ENCODE results near the gene FAM9A. TPM values are rescaled to one million over a fixed set of nuclear protein-coding genes. Genes with fewer than 3 reads are reported as not detected.
"Not testable (repeated sequence)": the region's sequence is repeated elsewhere in the genome, so short reads cannot be mapped to it uniquely, and the experiment has no call there.

Gene FAM9A
- total RNA-seq, 3 donors from 2014 or later (not counting 1 experiment from before 2014, with no cell fraction given), result not detected

DNA sequence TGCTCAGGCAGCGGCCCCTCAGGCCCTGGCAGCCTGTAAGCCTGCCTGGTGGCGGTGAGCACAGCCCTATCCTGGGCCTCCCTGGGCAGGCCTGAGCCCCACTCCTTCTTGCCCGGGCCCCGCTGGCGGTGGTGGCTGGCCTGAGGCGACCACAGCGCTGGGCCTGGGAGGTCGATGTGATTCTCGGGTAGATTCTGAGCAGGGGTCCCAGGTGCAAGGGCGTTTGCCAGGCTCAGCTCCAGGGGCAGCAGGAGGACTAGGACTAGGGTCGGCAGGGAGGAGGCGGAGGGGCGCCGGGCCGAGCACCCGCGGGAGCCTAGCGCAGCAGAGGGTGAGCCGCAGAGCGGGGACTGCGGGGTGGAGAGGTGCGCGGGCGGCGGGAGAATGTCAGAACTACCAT, 17.0 kb downstream of the FAM9A start:
- TF ChIP-seq, protein P1, sequence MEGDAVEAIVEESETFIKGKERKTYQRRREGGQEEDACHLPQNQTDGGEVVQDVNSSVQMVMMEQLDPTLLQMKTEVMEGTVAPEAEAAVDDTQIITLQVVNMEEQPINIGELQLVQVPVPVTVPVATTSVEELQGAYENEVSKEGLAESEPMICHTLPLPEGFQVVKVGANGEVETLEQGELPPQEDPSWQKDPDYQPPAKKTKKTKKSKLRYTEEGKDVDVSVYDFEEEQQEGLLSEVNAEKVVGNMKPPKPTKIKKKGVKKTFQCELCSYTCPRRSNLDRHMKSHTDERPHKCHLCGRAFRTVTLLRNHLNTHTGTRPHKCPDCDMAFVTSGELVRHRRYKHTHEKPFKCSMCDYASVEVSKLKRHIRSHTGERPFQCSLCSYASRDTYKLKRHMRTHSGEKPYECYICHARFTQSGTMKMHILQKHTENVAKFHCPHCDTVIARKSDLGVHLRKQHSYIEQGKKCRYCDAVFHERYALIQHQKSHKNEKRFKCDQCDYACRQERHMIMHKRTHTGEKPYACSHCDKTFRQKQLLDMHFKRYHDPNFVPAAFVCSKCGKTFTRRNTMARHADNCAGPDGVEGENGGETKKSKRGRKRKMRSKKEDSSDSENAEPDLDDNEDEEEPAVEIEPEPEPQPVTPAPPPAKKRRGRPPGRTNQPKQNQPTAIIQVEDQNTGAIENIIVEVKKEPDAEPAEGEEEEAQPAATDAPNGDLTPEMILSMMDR (IDR thresholded peaks at IDR 0.05), result no peak
- no peaks in the 10 kb centered on the region for H3K27me3 ChIP-seq (ENCODE audit: control insufficient read depth, insufficient read depth, low read length)
- Mint-ChIP-seq H3K27me3 (ENCODE audit: low read depth in 2 of 2) (peaks cover 0 to 9% of the 10 kb centered on the region in 2 donors), H3K4me1 (peaks cover 4 to 14% of the 10 kb centered on the region in 2 donors), H3K36me3 (no peaks in the 10 kb centered on the region), H3K27ac (no peak overlapping the region), H3K4me3 (no peak overlapping the region), H3K9me3 (no peaks in the 10 kb centered on the region)
- intact Hi-C loops (cut with micrococcal nuclease), result no loop called here
- H3K36me3 ChIP-seq (ENCODE audit: control insufficient read depth, insufficient read depth, low read length), result no peaks in the 10 kb centered on the region
- ATAC-seq (no peak), DNase-seq (no peak)
- 91% methylated on average over 23 of the region's 25 CpGs for WGBS (ENCODE audit: insufficient coverage)
- H3K4me1 ChIP-seq (ENCODE audit: control insufficient read depth, insufficient read depth, low read length), result no peaks in the 10 kb centered on the region
- H3K27ac ChIP-seq (ENCODE audit: low read length), result no peak overlapping the region
- H3K9me3 ChIP-seq (ENCODE audit: control insufficient read depth, insufficient read depth, low read length), result no peaks in the 10 kb centered on the region
- H3K4me3 ChIP-seq (ENCODE audit: low read length), result no peak overlapping the region

DNA sequence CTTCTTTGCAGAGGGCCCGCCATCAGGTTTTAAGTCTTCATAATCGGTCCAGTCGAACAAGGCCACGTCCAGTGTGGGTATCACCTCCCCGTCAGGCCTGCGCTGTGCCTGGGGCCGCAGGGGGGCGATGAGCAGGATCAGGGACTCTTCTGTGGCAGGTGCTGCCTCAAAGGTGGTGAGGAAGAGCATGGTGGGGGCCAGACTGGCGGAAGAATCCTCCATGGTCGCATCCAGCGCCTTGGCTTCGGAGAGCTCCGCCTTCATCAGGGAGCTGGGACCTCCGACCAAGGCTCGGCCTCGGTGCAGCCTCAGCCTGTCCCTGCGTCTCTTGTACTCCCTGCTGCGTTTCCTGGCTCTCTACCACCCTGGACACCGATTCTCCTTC, 17.5 kb downstream of the FAM9A start:
- H3K4me3 Mint-ChIP-seq, result no peak overlapping the region
- intact Hi-C loops (cut with micrococcal nuclease), result no loop called here
- Histone ChIP-seq H3K27ac (ENCODE audit: low read length) (no peak overlapping the region), H3K4me3 (ENCODE audit: low read length) (no peak overlapping the region), H3K27me3 (ENCODE audit: control insufficient read depth, insufficient read depth, low read length) (no peaks in the 10 kb centered on the region), H3K9me3 (ENCODE audit: control insufficient read depth, insufficient read depth, low read length) (no peaks in the 10 kb centered on the region), H3K4me1 (ENCODE audit: control insufficient read depth, insufficient read depth, low read length) (no peaks in the 10 kb centered on the region), H3K36me3 (ENCODE audit: control insufficient read depth, insufficient read depth, low read length) (no peaks in the 10 kb centered on the region)
- 93% methylated on average over 19 of the region's 19 CpGs for WGBS (ENCODE audit: insufficient coverage)
- no peaks in the 10 kb centered on the region for H3K36me3 Mint-ChIP-seq
- ATAC-seq, result no peak
- no peak for DNase-seq
- TF ChIP-seq, protein P1 (IDR thresholded peaks at IDR 0.05), result no peak
- H3K9me3 Mint-ChIP-seq, result no peaks in the 10 kb centered on the region
- no peak overlapping the region for H3K27ac Mint-ChIP-seq
- H3K4me1 Mint-ChIP-seq, result peaks cover 5 to 15% of the 10 kb centered on the region in 2 donors
- H3K27me3 Mint-ChIP-seq (ENCODE audit: low read depth in 2 of 2), result peaks cover 0 to 4% of the 10 kb centered on the region in 2 donors

DNA sequence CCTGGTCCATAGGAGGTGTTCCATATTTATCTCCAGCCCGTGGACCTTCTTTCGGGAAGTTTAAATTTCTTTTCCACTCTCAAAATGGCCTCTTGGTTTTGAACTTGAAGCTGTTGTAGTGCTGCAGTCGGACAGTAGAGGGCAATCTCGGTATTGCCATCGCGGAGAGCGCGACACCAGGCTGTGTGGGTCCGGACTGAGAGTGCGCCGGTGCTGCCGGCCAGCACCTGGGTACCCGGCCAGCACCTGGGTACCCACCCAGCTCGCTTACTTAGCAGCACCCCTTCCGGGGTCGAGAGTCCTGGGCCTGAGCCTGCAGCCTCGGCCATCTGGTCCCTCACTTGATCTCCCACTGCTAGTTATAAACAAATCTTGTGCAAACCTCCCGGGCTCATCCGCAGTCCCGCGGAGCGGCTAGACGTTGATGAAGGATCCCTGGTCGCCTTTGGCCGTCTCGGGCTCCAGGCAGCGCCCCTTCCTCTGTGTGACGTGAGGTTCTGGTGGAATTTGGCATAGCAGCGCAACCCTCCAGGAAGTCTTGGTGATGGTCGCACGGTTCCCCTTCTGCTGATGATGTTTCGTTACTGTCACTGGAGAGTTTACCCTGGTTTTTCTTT, 18.0 kb downstream of the FAM9A start:
- Mint-ChIP-seq H3K27ac (no peak overlapping the region), H3K27me3 (ENCODE audit: low read depth in 2 of 2) (no peaks in the 10 kb centered on the region), H3K4me3 (peak overlapping the region; percentile 74), H3K9me3 (no peaks in the 10 kb centered on the region), H3K4me1 (peaks cover 5 to 15% of the 10 kb centered on the region in 2 donors), H3K36me3 (no peaks in the 10 kb centered on the region)
- Histone ChIP-seq H3K27ac (ENCODE audit: low read length) (no peak overlapping the region), H3K9me3 (ENCODE audit: control insufficient read depth, insufficient read depth, low read length) (no peaks in the 10 kb centered on the region), H3K27me3 (ENCODE audit: control insufficient read depth, insufficient read depth, low read length) (no peaks in the 10 kb centered on the region), H3K4me1 (ENCODE audit: control insufficient read depth, insufficient read depth, low read length) (no peaks in the 10 kb centered on the region), H3K36me3 (ENCODE audit: control insufficient read depth, insufficient read depth, low read length) (no peaks in the 10 kb centered on the region), H3K4me3 (ENCODE audit: low read length) (no peak overlapping the region)
- intact Hi-C loops (cut with micrococcal nuclease), result no loop called here
- ATAC-seq (peak; percentile 80 to 94 (median 83)), DNase-seq (peak in 1 of 2 donors; percentile 37)
- TF ChIP-seq, protein P1 (IDR thresholded peaks at IDR 0.05), result peak; percentile 19
- 57% methylated on average over 30 of the region's 32 CpGs for WGBS (ENCODE audit: insufficient coverage)

DNA sequence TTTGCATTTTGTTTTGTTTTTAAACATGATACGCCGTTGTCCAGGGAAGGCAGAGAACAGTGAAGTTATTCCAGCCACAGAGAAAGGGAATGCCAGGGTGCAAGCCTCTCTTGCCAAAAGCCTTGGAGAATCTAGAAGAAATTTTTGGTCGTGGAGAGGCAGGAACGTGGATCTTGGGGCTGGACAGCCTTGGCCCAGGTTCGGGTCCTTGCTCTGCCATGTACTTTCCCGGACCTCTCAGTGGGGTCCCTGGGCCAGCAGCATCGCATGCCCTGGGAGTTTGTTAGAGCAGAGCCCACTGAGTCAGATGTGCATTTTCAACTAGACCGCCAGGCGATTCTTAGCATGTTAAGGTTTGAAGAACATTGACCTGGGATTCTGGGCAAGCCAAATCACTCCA, 18.6 kb downstream of the FAM9A start:
- Mint-ChIP-seq H3K4me3 (no peak overlapping the region), H3K27me3 (ENCODE audit: low read depth in 2 of 2) (no peaks in the 10 kb centered on the region), H3K4me1 (peaks cover 5 to 15% of the 10 kb centered on the region in 2 donors), H3K27ac (no peak overlapping the region), H3K36me3 (peaks cover 4% of the 10 kb centered on the region), H3K9me3 (peaks cover 0 to 3% of the 10 kb centered on the region in 2 donors)
- Histone ChIP-seq H3K4me3 (ENCODE audit: low read length) (no peak overlapping the region), H3K36me3 (ENCODE audit: control insufficient read depth, insufficient read depth, low read length) (no peaks in the 10 kb centered on the region), H3K27me3 (ENCODE audit: control insufficient read depth, insufficient read depth, low read length) (no peaks in the 10 kb centered on the region), H3K27ac (ENCODE audit: low read length) (no peak overlapping the region), H3K9me3 (ENCODE audit: control insufficient read depth, insufficient read depth, low read length) (no peaks in the 10 kb centered on the region), H3K4me1 (ENCODE audit: control insufficient read depth, insufficient read depth, low read length) (no peaks in the 10 kb centered on the region)
- ATAC-seq, result no peak
- TF ChIP-seq, protein P1 (IDR thresholded peaks at IDR 0.05), result no peak
- intact Hi-C loops (cut with micrococcal nuclease), result no loop called here
- DNase-seq, result no peak
- 92% methylated on average over 9 of the region's 9 CpGs for WGBS (ENCODE audit: insufficient coverage)

DNA sequence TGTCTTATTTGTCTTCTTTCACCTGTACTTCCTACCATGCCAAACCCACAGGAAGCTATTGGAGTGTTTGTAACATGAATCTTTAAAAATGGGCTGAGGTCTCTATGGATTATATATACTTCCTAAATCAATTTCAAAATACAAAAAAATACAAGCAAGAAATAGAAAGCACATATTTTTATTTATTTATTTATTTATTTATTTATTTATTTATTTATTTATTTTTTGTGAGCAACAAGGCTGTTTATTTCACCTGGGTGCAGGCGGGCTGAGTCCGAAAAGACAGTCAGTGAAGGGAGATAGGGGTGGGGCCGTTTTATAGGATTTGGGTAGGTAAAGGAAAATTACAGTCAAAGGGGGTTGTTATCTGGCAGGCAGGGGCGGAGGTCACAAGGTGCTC, 19.3 kb downstream of the FAM9A start:
- WGBS (ENCODE audit: insufficient coverage), result 60% methylated on average over 4 of the region's 4 CpGs
- H3K27ac Mint-ChIP-seq; H3K4me3 ChIP-seq (ENCODE audit: low read length); H3K9me3 ChIP-seq (ENCODE audit: control insufficient read depth, insufficient read depth, low read length); H3K36me3 ChIP-seq (ENCODE audit: control insufficient read depth, insufficient read depth, low read length); H3K27me3 ChIP-seq (ENCODE audit: control insufficient read depth, insufficient read depth, low read length); H3K4me1 ChIP-seq (ENCODE audit: control insufficient read depth, insufficient read depth, low read length); H3K27ac ChIP-seq (ENCODE audit: low read length); H3K4me3 Mint-ChIP-seq; H3K36me3 Mint-ChIP-seq; H3K9me3 Mint-ChIP-seq; H3K27me3 Mint-ChIP-seq (ENCODE audit: low read depth in 2 of 2); intact Hi-C loops (cut with micrococcal nuclease); DNase-seq; ATAC-seq: not testable (repeated sequence)
- peaks cover 5 to 15% of the 10 kb centered on the region in 2 donors for H3K4me1 Mint-ChIP-seq

Data from natural killer cell (primary cell).